Keratinocyte (primary cell): ENCODE results near the gene SMPD2. TPM values are rescaled to one million over a fixed set of nuclear protein-coding genes. Genes with fewer than 3 reads are reported as not detected.

Experiments used
- DNase-seq: peaks from one replicate; pipeline ENCODE4 v3.0.0-alpha.2; 2011; ENCODE audit warnings: low read depth, missing footprints, low spot score
- FAIRE-seq: peaks from 2 replicates; lab custom pipeline; 2011; peaks lifted over from hg19 to GRCh38; lab: Jason Lieb, UNC
- H2AFZ ChIP-seq: 2 replicates; pipeline ENCODE4 v1.6.0; 2012; ENCODE audit warnings: low read length, control low read depth, inconsistent platforms; ENCODE audit not compliant: control insufficient read depth
- H3K27ac ChIP-seq: 2 replicates; pipeline ENCODE4 v1.5.1; 2011; ENCODE audit warnings: low read length; ENCODE audit not compliant: control insufficient read depth, insufficient read depth
- H3K27me3 ChIP-seq: 3 replicates; pipeline ENCODE4 v1.6.0; 2011; ENCODE audit warnings: low read length; ENCODE audit not compliant: control insufficient read depth, insufficient read depth; ENCODE audit errors: extremely low read depth
- H3K36me3 ChIP-seq, 2 experiments: 2 replicates in 1 of 2; 3 replicates in 1 of 2; pipeline ENCODE4 v1.5.1; 2011; ENCODE audit warnings: low read length in 2 of 2, mild to moderate bottlenecking in 1 of 2; ENCODE audit not compliant: control insufficient read depth in 2 of 2, insufficient read depth in 2 of 2; ENCODE audit errors: extremely low read depth in 1 of 2
- H3K4me1 ChIP-seq: 3 replicates; pipeline ENCODE4 v1.5.1; 2011; ENCODE audit warnings: low read length; ENCODE audit not compliant: control insufficient read depth, insufficient read depth; ENCODE audit errors: extremely low read depth
- H3K4me2 ChIP-seq: 3 replicates; pipeline ENCODE4 v1.6.0; 2011; ENCODE audit warnings: low read depth, low read length; ENCODE audit not compliant: control insufficient read depth, insufficient read depth; ENCODE audit errors: extremely low read depth
- H3K4me3 ChIP-seq, 3 experiments: fragments of 200-600 bp in 1 of 3; sonication (generic) in 1 of 3; 2 replicates in 2 of 3; 3 replicates in 1 of 3; pipeline ENCODE4 v1.5.1; 2011 to 2016; ENCODE audit warnings: low read length in 3 of 3, mild to moderate bottlenecking in 3 of 3, control low read depth in 2 of 3, inconsistent platforms in 1 of 3, low read depth in 1 of 3, mixed read lengths in 1 of 3, mixed run types in 1 of 3, moderate library complexity in 1 of 3; ENCODE audit not compliant: control insufficient read depth in 2 of 3, insufficient read depth in 2 of 3; ENCODE audit errors: extremely low read depth in 1 of 3
- H3K79me2 ChIP-seq: 2 replicates; pipeline ENCODE4 v1.6.0; 2012; ENCODE audit warnings: low read length; ENCODE audit not compliant: control insufficient read depth, insufficient read depth
- H3K9ac ChIP-seq: 3 replicates; pipeline ENCODE4 v1.6.0; 2011; ENCODE audit warnings: low read length; ENCODE audit not compliant: control insufficient read depth, insufficient read depth; ENCODE audit errors: extremely low read depth
- H3K9me1 ChIP-seq: 3 replicates; pipeline ENCODE4 v1.6.0; 2011; ENCODE audit warnings: low read length; ENCODE audit not compliant: control insufficient read depth, insufficient read depth; ENCODE audit errors: extremely low read depth
- H3K9me3 ChIP-seq: 2 replicates; pipeline ENCODE4 v1.5.1; 2012; ENCODE audit warnings: low read depth, low read length; ENCODE audit not compliant: control insufficient read depth
- H4K20me1 ChIP-seq: 3 replicates; pipeline ENCODE4 v1.6.0; 2011; ENCODE audit warnings: low read length; ENCODE audit not compliant: control insufficient read depth, insufficient read depth; ENCODE audit errors: extremely low read depth
- CTCF ChIP-seq, 3 experiments: IDR thresholded peaks in 1 of 3; conservative IDR thresholded peaks in 1 of 3; optimal IDR thresholded peaks in 1 of 3; 2 replicates in 2 of 3; 3 replicates in 1 of 3; pipeline versions ENCODE3 to v1.5.1; 2011; ENCODE audit warnings: low read length in 3 of 3, mild to moderate bottlenecking in 3 of 3, moderate library complexity in 2 of 3, control low read depth in 1 of 3, inconsistent platforms in 1 of 3; ENCODE audit not compliant: insufficient read depth in 2 of 3; ENCODE audit errors: extremely low read depth in 1 of 3
- EZH2 ChIP-seq: IDR thresholded peaks from one replicate; pipeline ENCODE4 v1.6.1; 2012; ENCODE audit warnings: inconsistent platforms, mild to moderate bottlenecking, low read length, moderate library complexity
- dilution Hi-C: fragments of 300-500 bp; cut with MboI; formaldehyde crosslinking; loops from one replicate; pipeline ENCODE4 v1.7.0; 2020; ENCODE audit warnings: low sequenced_read_pairs; ENCODE audit not compliant: extremely low pct_ligation_motif_present
- polyA plus RNA-seq, 5 experiments: library from polyadenylated mRNA; depleted of rRNA in 3 of 5; stranded (reverse) in 3 of 5; stranded (forward) in 1 of 5; unstranded in 1 of 5; fragments of >200 nt; gene quantifications; 1 replicate in 1 of 5; 2 replicates in 3 of 5; 3 replicates in 1 of 5; pipeline versions ENCODE4 v1.2.1 to v1.2.3, GENCODE V29; 2011 to 2012; ENCODE audit warnings: missing spikeins in 2 of 5, low read depth in 1 of 5, low replicate concordance in 1 of 5

SMPD2 gene
- polyA plus RNA-seq, 1 donor (not counting 4 experiments of a cell fraction or from before 2014, with no cell fraction given): 11.7 TPM

- peak overlapping the region; percentile 4 for H3K4me2 ChIP-seq
- no peak overlapping the region for H3K9ac ChIP-seq
- no peak overlapping the region for H3K4me3 ChIP-seq
- peak overlapping the region; percentile 54 for H3K27ac ChIP-seq
- no peaks in the 10 kb centered on the region for H3K9me1 ChIP-seq
- H3K4me1 ChIP-seq: peaks cover 16% of the 10 kb centered on the region
- TF ChIP-seq CTCF (optimal IDR thresholded peaks at IDR 0.05 in 1 of 3, IDR thresholded peaks at IDR 0.05 in 1 of 3, conservative IDR thresholded peaks at IDR 0.05 in 1 of 3; ENCODE audit: extremely low read depth in 1 of 3, insufficient read depth in 2 of 3, low read length in 3 of 3): no peak
- TF ChIP-seq EZH2: no peak
- dilution Hi-C loops: no loop called here
- no peak overlapping the region for H2AFZ ChIP-seq
- no peaks in the 10 kb centered on the region for H3K9me3 ChIP-seq
- no peaks in the 10 kb centered on the region for H3K27me3 ChIP-seq
- FAIRE-seq: peak; percentile 81
- DNase-seq: no peak
- H3K36me3 ChIP-seq: peaks cover 4 to 10% of the 10 kb centered on the region in 2 experiments
- H3K79me2 ChIP-seq: no peaks in the 10 kb centered on the region
- H4K20me1 ChIP-seq: no peaks in the 10 kb centered on the region
Observed at GRCh38 chr6:109461733-109462526, 21.4 kb downstream of the SMPD2 start.

- Histone ChIP-seq H3K27me3 (no peaks in the 10 kb centered on the region), H3K36me3 (peaks cover 18% of the 10 kb centered on the region in 2 experiments), H3K4me1 (peaks cover 8% of the 10 kb centered on the region), H3K4me2 (no peak overlapping the region), H3K9me3 (no peaks in the 10 kb centered on the region), H3K79me2 (no peaks in the 10 kb centered on the region), H3K4me3 (no peak overlapping the region), H3K9me1 (no peaks in the 10 kb centered on the region), H3K27ac (no peak overlapping the region), H2AFZ (no peak overlapping the region), H3K9ac (no peak overlapping the region), H4K20me1 (no peaks in the 10 kb centered on the region)
- no peak for TF ChIP-seq EZH2
- no peak for TF ChIP-seq CTCF (optimal IDR thresholded peaks at IDR 0.05 in 1 of 3, IDR thresholded peaks at IDR 0.05 in 1 of 3, conservative IDR thresholded peaks at IDR 0.05 in 1 of 3; ENCODE audit: extremely low read depth in 1 of 3, insufficient read depth in 2 of 3, low read length in 3 of 3)
- FAIRE-seq (no peak), DNase-seq (no peak)
- dilution Hi-C loops: no loop called here
Observed at GRCh38 chr6:109465772-109466171, 25.2 kb downstream of the SMPD2 start.
